K562 (cell line): Measurements from ENCODE around the gene FOXJ1. TPM values are rescaled to one million over a fixed set of nuclear protein-coding genes. Genes with fewer than 3 reads are reported as not detected.

Experiments used
- ATAC-seq: fragments of 200-7000 bp; cut with Tn5 transposase; 3 replicates; pipeline ENCODE4 v1.9.1; 2020; ENCODE audit warnings: moderate library complexity
- BruUV-seq: library from RNA; stranded (reverse); fragments of 400-500 nt; replicated peaks from 2 replicates; lab custom pipeline; 2021; lab: Mats Ljungman, UMichigan
- CTCF ChIA-PET: fragments of 300-600 bp; formaldehyde crosslinking; extraction: SDS; loops from one replicate; lab custom pipeline; 2021; ENCODE audit warnings: low intra/inter-chr PET ratio; lab: Yijun Ruan, JAX
- POLR2A ChIA-PET: fragments of 300-600, 350-650 bp; sonication (Branson Sonifier 250); formaldehyde crosslinking; extraction: SDS; loops from one replicate; lab custom pipeline; 2021; ENCODE audit warnings: antibody characterized with exemption, inconsistent platforms; lab: Yijun Ruan, JAX
- DNase-seq, 4 experiments: peaks; one replicate each; pipeline versions ENCODE4 v3.0.0 to v3.0.0-alpha.2; 2011 to 2018; ENCODE audit warnings: low spot score in 3 of 4, mixed read lengths in 3 of 4; ENCODE audit errors: extremely low read depth in 1 of 4
- FAIRE-seq: peaks from 2 replicates; lab custom pipeline; 2011; peaks lifted over from hg19 to GRCh38; lab: Jason Lieb, UNC
- H2AFZ ChIP-seq: 2 replicates; pipeline ENCODE4 v1.6.0; 2011; ENCODE audit warnings: low read depth, low read length, control low read depth, inconsistent platforms
- H3K27ac ChIP-seq: fragments of 200-600 bp; 3 replicates; pipeline ENCODE4 v1.8.0; 2011; ENCODE audit warnings: low read depth, mild to moderate bottlenecking, control low read depth, inconsistent platforms, low read length, moderate library complexity, mixed read lengths; ENCODE audit errors: extremely low read depth
- H3K27me3 ChIP-seq, 2 experiments: fragments of 300-600 bp in 1 of 2; 2 replicates in 1 of 2; 3 replicates in 1 of 2; pipeline versions ENCODE4 v1.6.0 to v1.8.0; 2011; ENCODE audit warnings: inconsistent platforms in 2 of 2, low read length in 2 of 2, mild to moderate bottlenecking in 1 of 2, mixed read lengths in 1 of 2, moderate library complexity in 1 of 2; ENCODE audit not compliant: control insufficient read depth in 2 of 2, insufficient read depth in 2 of 2
- H3K36me3 ChIP-seq: fragments of 300-600 bp; 3 replicates; pipeline ENCODE4 v1.8.0; 2011; ENCODE audit warnings: mild to moderate bottlenecking, low read length, inconsistent platforms; ENCODE audit not compliant: control insufficient read depth, insufficient read depth
- H3K4me1 ChIP-seq, 2 experiments: fragments of 200-600 bp in 1 of 2; replicated peaks in 1 of 2; 2 replicates in 1 of 2; 3 replicates in 1 of 2; pipeline versions ENCODE4 v1.5.1 to v1.8.0; 2011; ENCODE audit warnings: inconsistent platforms in 2 of 2, low read length in 2 of 2, mild to moderate bottlenecking in 1 of 2, mixed read lengths in 1 of 2, moderate library complexity in 1 of 2; ENCODE audit not compliant: control insufficient read depth in 2 of 2, insufficient read depth in 2 of 2
- H3K4me2 ChIP-seq: 2 replicates; pipeline ENCODE4 v1.6.1; 2011; ENCODE audit warnings: low read length, control low read depth, inconsistent platforms, mixed read lengths; ENCODE audit not compliant: insufficient read depth
- H3K4me3 ChIP-seq: fragments of 200-600 bp; sonication (generic), shearing (Covaris generic); 2 replicates; pipeline ENCODE4 v1.5.1; 2016; ENCODE audit warnings: control low read depth, inconsistent platforms
- H3K79me2 ChIP-seq: fragments of 200-600 bp; 3 replicates; pipeline ENCODE4 v1.8.0; 2011; ENCODE audit warnings: low read length, inconsistent platforms; ENCODE audit not compliant: control insufficient read depth, insufficient read depth
- H3K9ac ChIP-seq, 2 experiments: 2 replicates each; pipeline versions ENCODE4 v1.6.0 to v1.6.1; 2011; ENCODE audit warnings: low read depth in 2 of 2, low read length in 2 of 2, control low read depth in 1 of 2, inconsistent platforms in 1 of 2, mild to moderate bottlenecking in 1 of 2, mixed read lengths in 1 of 2; ENCODE audit not compliant: insufficient read depth in 1 of 2
- H3K9me1 ChIP-seq: one replicate; pipeline ENCODE4 v1.6.0; 2011; ENCODE audit warnings: inconsistent platforms, mild to moderate bottlenecking, low read length, moderate library complexity; ENCODE audit not compliant: control insufficient read depth, insufficient read depth
- H3K9me3 ChIP-seq: replicated peaks from 2 replicates; pipeline ENCODE4 v1.5.1; 2011; ENCODE audit warnings: low read depth, low read length, inconsistent platforms; ENCODE audit not compliant: control insufficient read depth, insufficient read depth
- H4K20me1 ChIP-seq: replicated peaks from 2 replicates; pipeline ENCODE4 v1.6.1; 2011; ENCODE audit warnings: low read length, inconsistent platforms, mixed read lengths; ENCODE audit not compliant: control insufficient read depth, insufficient read depth
- C11orf30 ChIP-seq: fragments of 450-650 bp; IDR thresholded peaks from 2 replicates; pipeline ENCODE4 v1.6.1; 2016; ENCODE audit warnings: low read depth, mild to moderate bottlenecking
- NRF1 ChIP-seq, 2 experiments: fragments of 450-650 bp; IDR thresholded peaks in 1 of 2; conservative IDR thresholded peaks in 1 of 2; 2 replicates each; pipeline ENCODE4 v1.6.1; 2014; ENCODE audit warnings: mild to moderate bottlenecking in 2 of 2
- RB1 ChIP-seq: fragments of 450-650 bp; IDR thresholded peaks from 2 replicates; pipeline ENCODE4 v1.6.1; 2017; ENCODE audit warnings: low read depth, mild to moderate bottlenecking
- SMARCA4 ChIP-seq: fragments of 450-650 bp; IDR thresholded peaks from 2 replicates; pipeline ENCODE4 v1.6.1; 2016
- ZNF212 ChIP-seq: fragments of 450-650 bp; formaldehyde crosslinking; IDR thresholded peaks from 2 replicates; pipeline ENCODE4 v1.4.0; 2020; ENCODE audit warnings: mild to moderate bottlenecking
- ZNF263 ChIP-seq: sonication (generic); formaldehyde crosslinking; IDR thresholded peaks from 2 replicates; pipeline ENCODE4 v1.8.0; 2022; ENCODE audit warnings: mild to moderate bottlenecking, missing genetic modification reagents, borderline replicate concordance
- WGBS: fragments of 100-300 bp; shearing (Covaris generic); methylation state at CpG from one replicate; pipeline ENCODE4 v1.1.6; 2016; ENCODE audit warnings: low coverage, mixed read lengths; ENCODE audit not compliant: insufficient coverage; ENCODE audit errors: missing lambda C conversion rate; 5-methylcytosine and 5-hydroxymethylcytosine counted together
- in situ Hi-C: fragments of 300-500 bp; cut with MboI; formaldehyde crosslinking; loops from 4 replicates; pipeline ENCODE4 v1.15.0; 2018; ENCODE audit warnings: inconsistent platforms, mixed read lengths
- intact Hi-C: fragments of 100-400 bp; cut with micrococcal nuclease; formaldehyde crosslinking; loops from 2 replicates; pipeline ENCODE4 v1.14.2; 2022
- polyA plus RNA-seq, 8 experiments: library from polyadenylated mRNA; depleted of rRNA in 4 of 8; stranded (reverse) in 5 of 8; unstranded in 3 of 8; fragments of >200 nt; fragmentation: Nextera tagmentation in 2 of 8; fragmentation: Illumina TruSeq in 1 of 8; extraction: Ambion mirVana in 2 of 8; extraction: Trizol in 1 of 8; gene quantifications; 2 replicates each; pipeline versions ENCODE4 v1.2.1 to v1.2.3, GENCODE V29; 2011 to 2014; ENCODE audit warnings: inconsistent platforms in 1 of 8, missing spikeins in 1 of 8
- total RNA-seq, 7 experiments: library from RNA; depleted of rRNA in 6 of 7; stranded (reverse); fragments of >200 nt in 6 of 7; fragmentation: Illumina TruSeq in 2 of 7; extraction: Trizol in 2 of 7; gene quantifications; 2 replicates each; pipeline versions ENCODE4 v1.2.1 to v1.2.3, GENCODE V29; 2011 to 2021; ENCODE audit warnings: low replicate concordance in 1 of 7
- TF ChIP-seq, protein P1 (sequence below): IDR thresholded peaks from 2 replicates; pipeline ENCODE4 v1.6.1; 2011; ENCODE audit warnings: borderline replicate concordance, low read depth, mild to moderate bottlenecking, moderate library complexity, low read length; ENCODE audit not compliant: insufficient read depth, poor library complexity, severe bottlenecking

FOXJ1 gene
- total and polyA plus RNA-seq, 9 of the 15 experiments (the other 6 are each of a cell fraction or from before 2014, with no cell fraction given) = 0.07 TPM; not detected in 8

DNA sequence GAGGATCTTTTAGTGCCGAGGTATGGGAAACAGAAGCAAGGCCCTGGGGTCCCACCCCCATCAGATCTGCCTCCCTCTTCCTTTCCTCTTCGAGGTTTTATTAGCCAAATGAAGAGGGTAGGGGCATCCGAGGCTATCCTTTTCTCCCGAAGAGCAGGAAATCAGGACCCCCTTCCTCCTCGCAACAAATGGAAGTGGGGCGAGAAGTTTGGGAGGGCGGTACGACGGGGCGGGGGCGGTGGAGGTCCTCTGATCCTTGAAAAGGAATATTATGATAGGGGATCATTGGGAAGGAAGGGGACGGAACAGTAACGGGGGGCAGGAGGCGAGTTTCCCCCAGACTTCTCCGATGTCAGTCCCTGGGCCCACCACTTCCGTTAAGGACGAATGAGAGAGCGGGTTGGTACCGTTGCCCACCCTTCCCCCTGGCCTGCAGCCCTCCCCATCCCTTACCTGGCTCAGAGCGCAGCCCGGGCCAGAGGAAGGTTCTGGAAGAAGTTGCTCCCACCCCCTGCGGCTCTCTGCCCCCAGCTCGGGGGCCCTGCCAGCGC lies 309 bp downstream of the FOXJ1 start:
- H3K9ac ChIP-seq = 0 out of 4 replicates have a peak overlapping the region, but pooled peaks of 1 of the 2 experiments have one; percentile 87
- ChIA-PET POLR2A (interaction anchor here (0.7 to 4.3 kb wide), 7 partner anchors 11 to 52 kb away, joined by 3 to 28 read pairs (median 4); no protein-coding TSS in a partner anchor), CTCF (interaction anchor here (1.5 kb wide), 1 partner anchor 139 kb away, joined by 5 read pairs; no protein-coding TSS in a partner anchor)
- in situ Hi-C loops = no loop called here
- peaks cover 14% of the 10 kb centered on the region for H4K20me1 ChIP-seq
- intact Hi-C loops = no loop called here
- H2AFZ ChIP-seq = no peak overlapping the region
- peaks cover 5 to 48% of the 10 kb centered on the region in 2 experiments; a peak in 3 of 5 replicates for H3K4me1 ChIP-seq
- H3K4me2 ChIP-seq = peak overlapping the region; percentile 61; the same call in 1 of the 2 replicates
- peaks cover 5% of the 10 kb centered on the region; the same call in 1 of the 3 replicates for H3K36me3 ChIP-seq
- H3K27ac ChIP-seq = no peak overlapping the region
- H3K9me3 ChIP-seq = no peaks in the 10 kb centered on the region
- DNase-seq = no peak
- FAIRE-seq = no peak
- TF ChIP-seq, protein P1, sequence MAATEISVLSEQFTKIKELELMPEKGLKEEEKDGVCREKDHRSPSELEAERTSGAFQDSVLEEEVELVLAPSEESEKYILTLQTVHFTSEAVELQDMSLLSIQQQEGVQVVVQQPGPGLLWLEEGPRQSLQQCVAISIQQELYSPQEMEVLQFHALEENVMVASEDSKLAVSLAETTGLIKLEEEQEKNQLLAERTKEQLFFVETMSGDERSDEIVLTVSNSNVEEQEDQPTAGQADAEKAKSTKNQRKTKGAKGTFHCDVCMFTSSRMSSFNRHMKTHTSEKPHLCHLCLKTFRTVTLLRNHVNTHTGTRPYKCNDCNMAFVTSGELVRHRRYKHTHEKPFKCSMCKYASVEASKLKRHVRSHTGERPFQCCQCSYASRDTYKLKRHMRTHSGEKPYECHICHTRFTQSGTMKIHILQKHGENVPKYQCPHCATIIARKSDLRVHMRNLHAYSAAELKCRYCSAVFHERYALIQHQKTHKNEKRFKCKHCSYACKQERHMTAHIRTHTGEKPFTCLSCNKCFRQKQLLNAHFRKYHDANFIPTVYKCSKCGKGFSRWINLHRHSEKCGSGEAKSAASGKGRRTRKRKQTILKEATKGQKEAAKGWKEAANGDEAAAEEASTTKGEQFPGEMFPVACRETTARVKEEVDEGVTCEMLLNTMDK = no peak
- TF ChIP-seq ZNF263 (CRISPR knock-in tag) (no peak), RB1 (no peak), SMARCA4 (no peak), C11orf30 (no peak), NRF1 (conservative IDR thresholded peaks at IDR 0.05 in 1 of 2, IDR thresholded peaks at IDR 0.05 in 1 of 2) (no peak), ZNF212 (CRISPR knock-in tag) (no peak)
- no TSS peak for BruUV-seq
- 7% methylated on average over 10 of the region's 24 CpGs for WGBS
- H3K79me2 ChIP-seq = no peaks in the 10 kb centered on the region
- peaks cover 32 to 51% of the 10 kb centered on the region in 2 experiments; a peak in 4 of 5 replicates for H3K27me3 ChIP-seq
- no peaks in the 10 kb centered on the region for H3K9me1 ChIP-seq
- no peak overlapping the region for H3K4me3 ChIP-seq
- ATAC-seq = no peak; the same call in 2 of the 3 replicates
